Liver (tissue), 9 donors: ENCODE measurements around the gene TOP2A. TPM values are rescaled to one million over a fixed set of nuclear protein-coding genes. Genes with fewer than 3 reads are reported as not detected.

Experiments used
- DNase-seq: peaks from one replicate; pipeline ENCODE4 v3.0.0-alpha.2; 2017; ENCODE audit warnings: low spot score
- H3K27ac ChIP-seq, 2 donors: one replicate each; pipeline ENCODE4 v1.7.0; 2013; ENCODE audit warnings: inconsistent platforms in 2 of 2, low read length in 2 of 2, control low read depth in 1 of 2, low read depth in 1 of 2, mild to moderate bottlenecking in 1 of 2
- H3K27me3 ChIP-seq, 4 donors: one replicate each; pipeline versions ENCODE4 v1.6.1 to v1.7.0; 2013; ENCODE audit warnings: low read length in 3 of 4, inconsistent platforms in 1 of 4, mild to moderate bottlenecking in 1 of 4, moderate library complexity in 1 of 4; ENCODE audit not compliant: control insufficient read depth in 4 of 4, insufficient read depth in 4 of 4
- H3K36me3 ChIP-seq, 4 donors: one replicate each; pipeline versions ENCODE4 v1.6.1 to v1.7.0; 2013; ENCODE audit warnings: low read length in 3 of 4, mild to moderate bottlenecking in 3 of 4, low read depth in 1 of 4, moderate library complexity in 1 of 4; ENCODE audit not compliant: control insufficient read depth in 4 of 4, insufficient read depth in 3 of 4
- H3K4me1 ChIP-seq, 4 donors: one replicate each; pipeline versions ENCODE4 v1.6.1 to v1.7.0; 2013; ENCODE audit warnings: low read length in 3 of 4, mild to moderate bottlenecking in 3 of 4, moderate library complexity in 1 of 4; ENCODE audit not compliant: control insufficient read depth in 4 of 4, insufficient read depth in 4 of 4
- H3K4me3 ChIP-seq, 3 donors: one replicate each; pipeline versions ENCODE4 v1.6.1 to v1.7.0; 2013; ENCODE audit warnings: low read length in 3 of 3, control low read depth in 1 of 3, low read depth in 1 of 3, mild to moderate bottlenecking in 1 of 3
- H3K9ac ChIP-seq, 2 donors: one replicate each; pipeline ENCODE4 v1.7.0; 2013; ENCODE audit warnings: low read length in 2 of 2, mild to moderate bottlenecking in 2 of 2, moderate library complexity in 2 of 2, control low read depth in 1 of 2, low read depth in 1 of 2
- H3K9me3 ChIP-seq, 4 donors: one replicate each; pipeline versions ENCODE4 v1.6.1 to v1.7.0; 2013; ENCODE audit warnings: low read length in 3 of 4; ENCODE audit not compliant: control insufficient read depth in 4 of 4
- ATF3 ChIP-seq: IDR thresholded peaks from 2 replicates; pipeline ENCODE4 v1.6.1; 2016; ENCODE audit warnings: antibody characterized with exemption
- CTCF ChIP-seq: fragments of 150-350 bp; IDR thresholded peaks from 2 replicates; pipeline ENCODE4 v1.5.1; 2017; ENCODE audit warnings: improper control_type of control experiment, low read depth, low read length; ENCODE audit not compliant: missing input control
- EGR1 ChIP-seq, 2 donors: IDR thresholded peaks; 2 replicates each; pipeline ENCODE4 v1.6.1; 2016 to 2018; ENCODE audit warnings: antibody characterized with exemption in 2 of 2, low read depth in 2 of 2
- FOXA1 ChIP-seq: IDR thresholded peaks from 2 replicates; pipeline ENCODE4 v1.6.1; 2016; ENCODE audit warnings: antibody characterized with exemption
- FOXA2 ChIP-seq: IDR thresholded peaks from 2 replicates; pipeline ENCODE4 v1.6.1; 2016; ENCODE audit warnings: antibody characterized with exemption
- GABPA ChIP-seq, 2 donors: IDR thresholded peaks in 1 of 2; conservative IDR thresholded peaks in 1 of 2; 2 replicates each; pipeline ENCODE4 v1.6.1; 2016; ENCODE audit warnings: antibody characterized with exemption in 2 of 2, mild to moderate bottlenecking in 1 of 2, moderate library complexity in 1 of 2
- HNF4A ChIP-seq, 2 donors: conservative IDR thresholded peaks; 2 replicates each; pipeline ENCODE4 v1.6.1; 2016; ENCODE audit warnings: antibody characterized with exemption in 2 of 2, mild to moderate bottlenecking in 2 of 2
- HNF4G ChIP-seq: IDR thresholded peaks from 2 replicates; pipeline ENCODE4 v1.6.1; 2016; ENCODE audit warnings: antibody characterized with exemption
- JUND ChIP-seq, 2 donors: IDR thresholded peaks; 2 replicates each; pipeline ENCODE4 v1.6.1; 2016; ENCODE audit warnings: antibody characterized with exemption in 2 of 2
- MAX ChIP-seq: IDR thresholded peaks from 2 replicates; pipeline ENCODE4 v1.6.1; 2016; ENCODE audit warnings: antibody characterized with exemption
- NR2F2 ChIP-seq: IDR thresholded peaks from 2 replicates; pipeline ENCODE4 v1.6.1; 2016; ENCODE audit warnings: antibody characterized with exemption
- RAD21 ChIP-seq, 2 donors: IDR thresholded peaks; 2 replicates each; pipeline ENCODE4 v1.6.1; 2016; ENCODE audit warnings: antibody characterized with exemption in 2 of 2, mild to moderate bottlenecking in 2 of 2
- REST ChIP-seq: IDR thresholded peaks from 2 replicates; pipeline ENCODE4 v1.6.1; 2016; ENCODE audit warnings: antibody characterized with exemption, mild to moderate bottlenecking
- RXRA ChIP-seq, 2 donors: IDR thresholded peaks; 2 replicates each; pipeline ENCODE4 v1.6.1; 2017 to 2018; ENCODE audit warnings: antibody characterized with exemption in 2 of 2, mild to moderate bottlenecking in 1 of 2
- SP1 ChIP-seq: IDR thresholded peaks from 2 replicates; pipeline ENCODE4 v1.6.1; 2018; ENCODE audit warnings: antibody characterized with exemption, mild to moderate bottlenecking
- TAF1 ChIP-seq: conservative IDR thresholded peaks from 2 replicates; pipeline ENCODE4 v1.6.1; 2016; ENCODE audit warnings: antibody characterized with exemption, mild to moderate bottlenecking
- YY1 ChIP-seq: IDR thresholded peaks from 2 replicates; pipeline ENCODE4 v1.6.1; 2016; ENCODE audit warnings: antibody characterized with exemption, mild to moderate bottlenecking
- ZBTB33 ChIP-seq: IDR thresholded peaks from 2 replicates; pipeline ENCODE4 v1.6.1; 2016; ENCODE audit warnings: antibody characterized with exemption
- WGBS: extraction: QIAGEN DNeasy Blood & Tissue Kit; methylation state at CpG from one replicate; pipeline ENCODE4 v1.1.7; 2013; 5-methylcytosine and 5-hydroxymethylcytosine counted together
- polyA plus RNA-seq, 2 donors: library from polyadenylated mRNA; stranded (reverse) in 1 of 2; unstranded in 1 of 2; fragments of 200-250 nt in 1 of 2; fragments of >200 nt in 1 of 2; fragmentation: Nextera tagmentation in 1 of 2; extraction: Ambion mirVana in 1 of 2; gene quantifications; one replicate each; pipeline versions ENCODE4 v1.2.1 to v1.2.3, GENCODE V29; 2013 to 2015
- total RNA-seq, 2 donors: library from RNA; depleted of rRNA; stranded (reverse); fragments of >200 nt; gene quantifications; one replicate each; pipeline ENCODE4 v1.2.3, GENCODE V29; 2014
- donor health status: healthy.
- donor health status: healthy.
- donor health status: healthy.
- donor health status: healthy.
- donor health status: healthy.

TOP2A gene
- total and polyA plus RNA-seq, 4 donors: 0.08 to 102 (median 3.6) TPM

GRCh38 chr17:40340880-40341807, 76.6 kb downstream of the TOP2A start:
- under 1% methylated on average over 55 of the region's 55 CpGs for WGBS
- Histone ChIP-seq H3K9me3 (no peaks in the 10 kb centered on the region), H3K36me3 (no peaks in the 10 kb centered on the region), H3K27me3 (no peaks in the 10 kb centered on the region), H3K27ac (peak overlapping the region; percentile 97 to 99), H3K4me1 (peaks cover 11 to 75% (median 46%) of the 10 kb centered on the region in 4 donors), H3K4me3 (peak overlapping the region; percentile 77 to 83 (median 82)), H3K9ac (peak overlapping the region; percentile 45 to 60)
- TF ChIP-seq CTCF (no peak), HNF4A (conservative IDR thresholded peaks at IDR 0.05) (peak; percentile 20 to 26), SP1 (peak; percentile 62), NR2F2 (no peak), GABPA (IDR thresholded peaks at IDR 0.05 in 1 of 2, conservative IDR thresholded peaks at IDR 0.05 in 1 of 2) (peak; percentile 74 to 88), FOXA2 (no peak), YY1 (no peak), EGR1 (IDR thresholded peaks at IDR 0.05; ENCODE audit: low read depth in 2 of 2) (no peak), HNF4G (no peak), ZBTB33 (no peak), RAD21 (IDR thresholded peaks at IDR 0.05) (peak; percentile 22 to 64), FOXA1 (no peak), ATF3 (no peak), JUND (IDR thresholded peaks at IDR 0.05) (peak in 1 of 2 donors; percentile 11), RXRA (IDR thresholded peaks at IDR 0.05) (peak in 1 of 2 donors; percentile 47), TAF1 (no peak), MAX (no peak), REST (peak; percentile 70)
- peak; percentile 74 for DNase-seq
